Measurements from ENCODE around the gene FADS3. TPM values are rescaled to one million over a fixed set of nuclear protein-coding genes. Genes with fewer than 3 reads are reported as not detected.

FADS3 gene
- total RNA-seq, 1 donor from 2014 or later, result 10.1 TPM

DNA sequence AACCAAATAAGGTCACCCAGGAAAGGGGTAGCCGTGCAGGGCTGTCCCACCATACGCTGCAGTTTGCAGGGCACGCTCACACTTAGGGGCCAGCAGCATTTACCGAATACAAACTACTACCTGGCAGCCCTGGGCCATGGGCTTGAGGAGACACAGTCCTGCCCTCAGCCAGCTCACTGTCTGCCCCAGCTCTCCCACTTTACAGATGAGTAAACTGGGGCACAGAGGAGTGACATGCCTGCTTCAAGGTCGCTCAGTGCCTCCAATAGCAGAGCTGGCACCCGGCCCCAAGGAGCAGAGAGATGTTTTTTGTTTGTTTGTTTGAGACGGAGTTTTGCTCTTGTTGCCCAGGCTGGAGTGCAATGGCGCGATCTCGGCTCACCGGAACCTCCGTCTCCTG, 2.8 kb downstream of the FADS3 start:
- TF ChIP-seq EZH2 (IDR thresholded peaks at IDR 0.05), result no peak
- TF ChIP-seq, protein P1, sequence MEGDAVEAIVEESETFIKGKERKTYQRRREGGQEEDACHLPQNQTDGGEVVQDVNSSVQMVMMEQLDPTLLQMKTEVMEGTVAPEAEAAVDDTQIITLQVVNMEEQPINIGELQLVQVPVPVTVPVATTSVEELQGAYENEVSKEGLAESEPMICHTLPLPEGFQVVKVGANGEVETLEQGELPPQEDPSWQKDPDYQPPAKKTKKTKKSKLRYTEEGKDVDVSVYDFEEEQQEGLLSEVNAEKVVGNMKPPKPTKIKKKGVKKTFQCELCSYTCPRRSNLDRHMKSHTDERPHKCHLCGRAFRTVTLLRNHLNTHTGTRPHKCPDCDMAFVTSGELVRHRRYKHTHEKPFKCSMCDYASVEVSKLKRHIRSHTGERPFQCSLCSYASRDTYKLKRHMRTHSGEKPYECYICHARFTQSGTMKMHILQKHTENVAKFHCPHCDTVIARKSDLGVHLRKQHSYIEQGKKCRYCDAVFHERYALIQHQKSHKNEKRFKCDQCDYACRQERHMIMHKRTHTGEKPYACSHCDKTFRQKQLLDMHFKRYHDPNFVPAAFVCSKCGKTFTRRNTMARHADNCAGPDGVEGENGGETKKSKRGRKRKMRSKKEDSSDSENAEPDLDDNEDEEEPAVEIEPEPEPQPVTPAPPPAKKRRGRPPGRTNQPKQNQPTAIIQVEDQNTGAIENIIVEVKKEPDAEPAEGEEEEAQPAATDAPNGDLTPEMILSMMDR (IDR thresholded peaks at IDR 0.05), result no peak
- no peak for TF ChIP-seq EZH2phosphoT487 (IDR thresholded peaks at IDR 0.05)
- H3K27ac Mint-ChIP-seq, result no peak overlapping the region
- peaks cover 4% of the 10 kb centered on the region for H3K27me3 Mint-ChIP-seq (ENCODE audit: insufficient read depth, low read depth)
- no peaks in the 10 kb centered on the region for H3K36me3 ChIP-seq
- H3K4me3 ChIP-seq, result no peak overlapping the region
- H3K4me1 ChIP-seq, result peaks cover 11% of the 10 kb centered on the region
- H3K36me3 Mint-ChIP-seq, result no peaks in the 10 kb centered on the region
- H3K9me3 ChIP-seq (ENCODE audit: low read depth), result no peaks in the 10 kb centered on the region
- no peak overlapping the region for H3K9ac ChIP-seq
- no peak overlapping the region for H3K4me3 Mint-ChIP-seq
- H3K27ac ChIP-seq, result no peak overlapping the region
- DNase-seq (ENCODE audit: low spot score), result no peak
- H3K4me1 Mint-ChIP-seq, result peaks cover 3% of the 10 kb centered on the region
- peaks cover 18% of the 10 kb centered on the region for H3K27me3 ChIP-seq
- peaks cover 7% of the 10 kb centered on the region for H4K20me1 ChIP-seq (ENCODE audit: low read depth)
- H3K4me2 ChIP-seq, result no peak overlapping the region
- H3F3A ChIP-seq (ENCODE audit: low read depth), result peaks cover 15% of the 10 kb centered on the region
- H3K79me2 ChIP-seq (ENCODE audit: low read depth), result no peaks in the 10 kb centered on the region
- no peaks in the 10 kb centered on the region for H3K9me3 Mint-ChIP-seq
- H2AFZ ChIP-seq (replicated peaks), result no peak overlapping the region

DNA sequence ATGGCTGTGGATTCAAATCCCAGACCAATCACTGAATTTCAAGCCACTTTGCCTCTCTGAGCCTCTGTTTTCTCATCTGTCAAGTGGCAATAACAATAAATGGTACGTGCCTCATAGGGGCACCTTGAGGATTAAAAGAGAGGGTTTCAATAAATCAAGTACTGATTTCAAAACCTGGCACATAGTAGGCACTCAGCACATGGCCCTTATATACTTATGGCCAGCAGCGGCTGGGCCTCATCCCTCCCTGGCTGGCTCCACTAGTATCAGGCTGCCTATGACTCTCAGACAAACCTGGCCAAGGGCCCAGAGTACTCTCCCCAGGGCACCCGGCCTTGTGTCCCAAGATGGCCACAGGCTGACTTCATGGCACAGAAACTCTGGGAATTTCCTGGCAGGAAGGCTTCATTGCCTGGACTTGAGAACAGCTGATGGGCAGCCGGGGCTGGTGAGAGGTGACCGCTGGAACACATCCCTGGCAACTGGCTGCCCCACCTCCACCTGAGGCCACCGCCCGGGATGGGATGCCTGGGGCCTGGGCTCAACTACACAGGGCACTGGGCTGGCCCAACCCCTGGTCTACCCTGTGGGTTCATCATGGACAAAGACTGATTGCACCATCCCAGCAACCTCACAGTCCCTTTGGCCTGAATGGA, 3.4 kb downstream of the FADS3 start:
- Histone ChIP-seq H3K9ac (no peak overlapping the region), H3K4me2 (no peak overlapping the region), H3K4me3 (no peak overlapping the region), H2AFZ (replicated peaks) (no peak overlapping the region), H3K79me2 (ENCODE audit: low read depth) (no peaks in the 10 kb centered on the region), H3K36me3 (no peaks in the 10 kb centered on the region), H3F3A (ENCODE audit: low read depth) (peaks cover 14% of the 10 kb centered on the region), H3K27ac (no peak overlapping the region), H3K27me3 (peaks cover 14% of the 10 kb centered on the region), H3K9me3 (ENCODE audit: low read depth) (no peaks in the 10 kb centered on the region), H3K4me1 (peaks cover 11% of the 10 kb centered on the region), H4K20me1 (ENCODE audit: low read depth) (peaks cover 7% of the 10 kb centered on the region)
- Mint-ChIP-seq H3K4me3 (no peak overlapping the region), H3K27me3 (ENCODE audit: insufficient read depth, low read depth) (peaks cover 4% of the 10 kb centered on the region), H3K27ac (no peak overlapping the region), H3K36me3 (no peaks in the 10 kb centered on the region), H3K9me3 (no peaks in the 10 kb centered on the region), H3K4me1 (peaks cover 7% of the 10 kb centered on the region)
- TF ChIP-seq EZH2phosphoT487 (IDR thresholded peaks at IDR 0.05) (no peak), EZH2 (IDR thresholded peaks at IDR 0.05) (no peak)
- TF ChIP-seq, protein P1 (IDR thresholded peaks at IDR 0.05), result no peak
- DNase-seq (ENCODE audit: low spot score), result no peak

DNA sequence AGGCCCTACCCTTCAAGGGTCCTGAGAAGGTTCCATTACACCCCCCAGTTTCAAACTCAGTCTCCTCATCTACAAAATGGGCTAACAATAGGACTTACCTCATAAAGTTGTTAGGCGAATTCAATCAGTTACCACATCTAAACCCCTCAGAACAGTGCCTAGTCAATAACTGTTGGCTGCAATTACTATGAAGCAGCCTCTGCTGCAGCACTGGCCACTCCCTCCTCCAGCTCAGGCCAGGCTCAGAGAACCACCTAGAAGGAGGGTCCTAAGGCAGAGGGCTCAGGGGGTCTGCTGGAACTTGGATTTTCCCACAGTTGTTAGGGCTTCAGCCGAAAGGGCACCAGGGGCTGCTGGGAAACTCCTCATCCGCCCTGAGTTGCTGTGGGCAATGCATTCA, 4.7 kb downstream of the FADS3 start:
- no peak overlapping the region for H3K4me3 Mint-ChIP-seq
- H3K27ac Mint-ChIP-seq, result no peak overlapping the region
- H3K9ac ChIP-seq, result no peak overlapping the region
- H3F3A ChIP-seq (ENCODE audit: low read depth), result peaks cover under 1% of the 10 kb centered on the region
- no peaks in the 10 kb centered on the region for H3K9me3 ChIP-seq (ENCODE audit: low read depth)
- H4K20me1 ChIP-seq (ENCODE audit: low read depth), result peaks cover 7% of the 10 kb centered on the region
- no peaks in the 10 kb centered on the region for H3K36me3 ChIP-seq
- peaks cover 4% of the 10 kb centered on the region for H3K27me3 Mint-ChIP-seq (ENCODE audit: insufficient read depth, low read depth)
- H3K9me3 Mint-ChIP-seq, result no peaks in the 10 kb centered on the region
- TF ChIP-seq, protein P1 (IDR thresholded peaks at IDR 0.05), result no peak
- TF ChIP-seq EZH2 (IDR thresholded peaks at IDR 0.05) (no peak), EZH2phosphoT487 (IDR thresholded peaks at IDR 0.05) (no peak)
- peaks cover 5% of the 10 kb centered on the region for H3K4me1 Mint-ChIP-seq
- peaks cover under 1% of the 10 kb centered on the region for H3K27me3 ChIP-seq
- H3K4me2 ChIP-seq, result no peak overlapping the region
- no peak overlapping the region for H3K4me3 ChIP-seq
- peaks cover 11% of the 10 kb centered on the region for H3K4me1 ChIP-seq
- no peaks in the 10 kb centered on the region for H3K79me2 ChIP-seq (ENCODE audit: low read depth)
- DNase-seq (ENCODE audit: low spot score), result no peak
- no peaks in the 10 kb centered on the region for H3K36me3 Mint-ChIP-seq
- no peak overlapping the region for H3K27ac ChIP-seq
- H2AFZ ChIP-seq (replicated peaks), result no peak overlapping the region
